ENCODE measurements around the gene CADM1.
A peak's percentile ranks its signal among the peaks of the same experiment; 100 is the strongest.

CADM1 gene

DNA sequence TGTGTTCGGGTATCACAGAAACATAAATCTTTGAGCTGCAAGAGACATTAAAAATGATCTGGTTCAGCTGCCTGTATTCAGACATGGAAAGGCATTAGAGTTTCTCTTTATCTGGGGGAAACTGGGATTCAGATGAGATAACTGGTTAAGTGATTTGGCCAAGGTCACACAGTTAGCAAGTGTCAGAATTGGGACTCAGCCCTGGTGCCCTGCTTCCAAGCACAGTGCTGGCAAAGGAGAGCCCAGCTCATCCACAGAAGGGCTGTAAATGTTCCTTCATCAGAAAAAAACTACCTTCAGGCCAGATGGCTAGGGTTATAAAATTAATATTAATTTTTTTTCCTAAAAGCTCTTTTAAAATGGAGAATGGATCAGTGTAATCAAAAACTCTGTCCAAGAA is 20.4 kb upstream of the CADM1 start:
- Mint-ChIP-seq H3K9me3 (peaks cover 6% of the 10 kb centered on the region in 2 donors), H3K4me1 (no peaks in the 10 kb centered on the region), H3K27me3 (peaks cover 31% of the 10 kb centered on the region), H3K4me3 (no peak overlapping the region), H3K27ac (no peak overlapping the region)
- ATAC-seq: no peak
- no peak for DNase-seq

DNA sequence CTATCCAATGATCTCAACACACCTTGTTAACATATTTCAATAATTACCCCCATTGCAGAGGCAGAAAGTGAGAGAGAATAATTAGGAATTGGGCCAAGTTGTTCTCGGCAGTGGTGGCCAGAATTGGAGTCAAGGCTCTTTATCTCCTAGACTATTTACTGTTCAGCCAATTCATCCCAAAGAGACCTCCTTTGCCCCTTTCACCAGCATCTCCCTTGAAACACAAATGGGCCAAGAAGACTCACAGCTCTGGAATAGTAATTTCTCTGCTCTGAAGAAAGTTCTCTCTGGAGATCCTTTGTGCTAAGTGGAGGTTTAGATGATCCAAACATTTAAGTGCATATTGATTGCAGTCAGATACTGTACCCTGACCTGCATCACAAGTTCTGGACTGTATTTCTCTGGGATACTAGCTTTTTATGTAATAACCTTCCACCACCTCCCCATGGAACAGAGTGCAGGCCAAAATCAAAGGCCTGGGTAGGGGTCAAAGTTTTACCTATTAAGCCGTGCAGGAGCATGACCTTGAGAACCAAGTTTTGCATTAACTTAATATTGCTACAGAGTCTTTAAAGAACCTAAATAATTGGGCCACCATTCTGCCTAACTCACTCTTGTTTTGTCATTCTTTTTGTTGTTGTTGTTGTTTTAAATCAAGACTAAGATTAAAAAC is 19.6 kb upstream of the CADM1 start:
- no peak for ATAC-seq
- Mint-ChIP-seq H3K4me3 (no peak overlapping the region), H3K9me3 (peaks cover 6% of the 10 kb centered on the region in 2 donors), H3K27ac (no peak overlapping the region), H3K4me1 (no peaks in the 10 kb centered on the region), H3K27me3 (peaks cover 24% of the 10 kb centered on the region)
- no peak for DNase-seq

DNA sequence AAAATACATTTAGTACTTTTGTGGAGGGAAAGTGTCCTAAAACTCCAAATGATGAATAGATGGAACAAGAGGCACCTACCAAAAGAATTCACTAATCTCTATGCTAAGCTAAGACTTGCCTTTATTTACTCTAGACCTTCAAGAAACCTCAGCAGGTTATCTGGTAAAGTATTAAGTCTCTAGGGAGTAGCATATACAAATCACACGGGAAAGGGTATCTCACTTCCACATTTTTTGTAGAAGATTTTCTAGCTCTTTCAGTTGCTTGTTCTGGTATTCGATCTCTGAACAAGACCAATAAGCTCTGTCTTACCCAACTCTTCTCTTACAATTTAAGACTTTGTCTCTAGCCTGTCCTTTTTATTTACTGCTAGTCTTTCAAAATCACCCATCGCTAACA is 18.1 kb upstream of the CADM1 start:
- no peak for ATAC-seq
- DNase-seq: no peak
- H3K4me1 Mint-ChIP-seq: no peaks in the 10 kb centered on the region

DNA sequence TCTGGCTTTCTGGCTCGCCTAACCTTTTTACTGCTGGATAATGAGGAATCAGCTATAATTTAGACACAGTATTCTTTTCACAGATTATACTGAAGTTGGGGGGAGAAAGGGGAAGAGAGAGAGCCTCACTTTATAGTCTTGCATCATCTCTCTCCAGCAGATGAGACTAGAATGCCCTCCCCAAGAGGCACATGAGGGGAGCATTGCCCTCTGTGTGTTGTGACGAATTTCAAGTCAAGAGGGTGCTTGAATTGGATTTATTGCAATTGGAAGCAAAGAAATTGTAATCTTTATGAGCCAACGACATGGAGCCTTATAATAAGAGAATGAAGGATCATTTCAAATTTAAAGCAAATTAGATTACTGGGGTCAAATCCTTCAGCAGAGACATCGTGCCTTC is 17.6 kb upstream of the CADM1 start:
- Mint-ChIP-seq H3K9me3 (peaks cover 6 to 8% of the 10 kb centered on the region in 2 donors), H3K4me3 (no peak overlapping the region), H3K27me3 (peaks cover 25% of the 10 kb centered on the region), H3K27ac (no peak overlapping the region), H3K4me1 (no peaks in the 10 kb centered on the region)
- ATAC-seq (no peak), DNase-seq (no peak)

More for the DNA sequence above, 18.1 kb upstream of the CADM1 start:
- Mint-ChIP-seq H3K27me3 (peaks cover 24% of the 10 kb centered on the region), H3K4me3 (no peak overlapping the region), H3K27ac (no peak overlapping the region), H3K9me3 (peaks cover 6% of the 10 kb centered on the region in 2 donors)

DNA sequence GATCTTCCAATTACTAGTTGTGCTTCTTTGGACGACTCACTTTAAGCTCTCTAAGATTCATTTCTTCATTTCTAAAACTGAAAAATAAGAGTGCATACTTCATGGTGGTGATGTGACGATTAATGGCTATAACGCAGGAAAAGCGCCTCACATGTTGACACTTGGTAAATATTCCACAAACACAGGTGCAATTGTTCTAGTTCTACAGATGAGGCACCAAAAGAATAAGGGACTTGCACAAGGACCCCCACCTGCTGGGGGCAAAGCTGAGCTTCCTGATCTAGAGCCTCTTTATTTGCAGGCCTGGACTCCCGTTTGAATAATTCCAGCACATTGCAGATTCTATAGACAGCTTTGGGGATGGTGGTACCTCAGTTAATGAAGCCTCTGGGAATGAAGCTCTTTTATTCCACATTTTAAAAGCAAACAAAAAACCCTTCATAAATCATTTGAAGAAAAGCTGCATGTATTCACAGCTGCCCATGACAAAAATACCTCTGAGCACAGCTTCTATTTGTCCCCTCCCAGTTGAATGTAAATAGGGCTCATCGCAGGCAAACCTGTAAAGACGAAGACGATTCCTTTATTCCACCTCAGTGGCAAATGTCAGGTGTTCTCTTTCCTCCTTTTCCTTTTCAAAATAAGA is 14.9 kb upstream of the CADM1 start:
- peaks cover 6 to 12% of the 10 kb centered on the region in 2 donors for H3K9me3 Mint-ChIP-seq
- no peaks in the 10 kb centered on the region for H3K4me1 Mint-ChIP-seq
- ATAC-seq (no peak), DNase-seq (no peak)
- H3K27ac Mint-ChIP-seq: no peak overlapping the region
- H3K27me3 Mint-ChIP-seq: peaks cover 30% of the 10 kb centered on the region
- H3K4me3 Mint-ChIP-seq: no peak overlapping the region

DNA sequence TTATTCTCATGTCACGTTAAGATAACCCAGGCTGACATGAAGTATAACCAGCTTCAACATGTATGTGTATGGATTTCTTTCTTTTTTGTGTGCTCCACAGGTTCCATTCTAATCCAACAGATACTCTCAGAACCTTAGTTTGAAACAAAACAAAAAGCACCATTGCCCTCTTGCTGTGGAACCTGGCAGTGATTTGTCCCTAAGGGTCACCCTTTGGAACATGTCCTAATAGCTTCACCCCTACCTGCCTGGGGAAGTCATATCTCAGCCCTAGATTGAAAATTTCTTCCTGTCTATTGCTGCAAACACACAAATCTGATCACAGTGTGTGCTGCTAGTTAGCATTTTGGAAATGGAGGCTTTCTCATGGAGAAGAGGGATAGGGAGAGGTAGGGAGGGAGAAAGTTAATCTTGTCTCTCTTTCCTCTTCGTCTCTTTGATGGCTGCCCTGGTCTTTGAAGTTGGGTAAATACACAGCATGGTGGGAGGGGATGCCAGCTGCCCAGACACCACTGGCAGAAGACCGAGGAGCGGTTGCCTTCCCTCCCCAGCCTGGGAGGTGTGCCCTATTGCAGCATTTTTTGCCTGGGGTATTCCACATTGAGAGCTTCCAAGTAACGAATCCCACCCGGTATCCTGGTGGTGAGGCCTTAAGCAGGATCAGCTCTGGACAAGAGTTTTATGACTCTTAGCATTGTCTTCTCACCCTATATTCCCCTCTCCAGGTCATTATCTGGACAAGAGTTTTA is 11.6 kb upstream of the CADM1 start:
- no peak overlapping the region for H3K4me3 Mint-ChIP-seq
- H3K27ac Mint-ChIP-seq: no peak overlapping the region
- H3K27me3 Mint-ChIP-seq: peaks cover 13% of the 10 kb centered on the region
- H3K4me1 Mint-ChIP-seq: no peaks in the 10 kb centered on the region
- H3K9me3 Mint-ChIP-seq: peaks cover 0 to 6% of the 10 kb centered on the region in 2 donors
- ATAC-seq: no peak
- DNase-seq: no peak

DNA sequence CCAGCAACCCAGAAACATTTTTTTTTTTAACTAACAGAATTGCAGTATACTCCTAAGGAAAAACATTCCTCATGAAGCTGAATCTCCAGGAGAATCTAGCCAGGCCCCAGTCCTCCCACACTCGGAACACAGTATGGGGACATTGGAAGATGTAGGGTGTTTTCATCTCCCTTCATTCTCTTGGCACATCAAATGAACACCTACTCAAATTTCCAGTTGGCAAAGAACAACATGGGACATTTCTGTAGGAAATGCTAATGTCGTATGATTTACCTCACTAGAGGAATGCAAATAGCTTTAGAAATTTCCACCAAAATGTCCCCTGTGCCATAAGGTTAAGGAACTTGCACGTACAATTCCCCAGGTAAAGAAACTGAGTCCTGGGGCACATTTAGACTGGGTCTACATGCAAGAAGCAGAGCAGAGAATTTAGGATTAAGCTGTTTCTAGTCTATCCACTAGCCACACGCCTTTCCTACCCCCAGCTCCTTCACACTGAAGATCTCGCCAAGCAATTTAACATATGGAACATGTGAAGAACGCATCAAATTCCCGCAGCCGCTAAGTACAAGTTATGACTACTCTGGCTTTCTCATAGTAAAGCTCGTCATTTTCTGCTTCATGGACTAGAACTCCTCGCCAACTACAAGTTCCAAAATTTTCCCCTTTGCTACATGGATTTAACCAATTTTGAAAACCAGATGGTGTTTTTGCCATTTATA is 2.9 kb upstream of the CADM1 start:
- no peaks in the 10 kb centered on the region for H3K9me3 Mint-ChIP-seq
- H3K27me3 Mint-ChIP-seq: peaks cover 57% of the 10 kb centered on the region
- H3K4me1 Mint-ChIP-seq: peaks cover 20% of the 10 kb centered on the region
- ATAC-seq: no peak
- H3K27ac Mint-ChIP-seq: no peak overlapping the region
- DNase-seq: no peak
- H3K4me3 Mint-ChIP-seq: no peak overlapping the region

DNA sequence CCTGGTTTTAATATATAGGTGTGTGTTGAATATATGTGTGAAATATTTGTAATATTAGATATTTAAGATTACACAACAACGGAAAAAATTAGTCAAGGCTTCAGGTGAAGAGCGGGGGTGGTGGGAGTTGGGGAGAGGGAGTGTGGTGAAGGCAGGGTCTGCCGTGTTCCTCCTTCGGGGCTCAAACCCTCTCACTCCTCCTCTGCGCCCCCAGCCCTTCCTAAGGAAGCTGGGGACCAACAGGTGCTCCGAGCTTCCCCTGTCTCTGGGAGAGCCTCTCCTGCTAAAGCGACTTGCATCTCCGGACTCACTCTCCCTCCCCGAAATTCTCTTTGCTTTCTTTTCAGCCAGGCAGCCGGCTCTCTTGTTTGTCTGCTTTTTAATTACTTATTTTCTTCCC is 960 bp upstream of the CADM1 start:
- H3K4me3 Mint-ChIP-seq: peak overlapping the region in 1 of 2 donors; percentile 21
- ATAC-seq (no peak), DNase-seq (no peak)
- H3K27ac Mint-ChIP-seq: no peak overlapping the region
- peaks cover 20% of the 10 kb centered on the region for H3K4me1 Mint-ChIP-seq
- peaks cover 57% of the 10 kb centered on the region for H3K27me3 Mint-ChIP-seq
- no peaks in the 10 kb centered on the region for H3K9me3 Mint-ChIP-seq

DNA sequence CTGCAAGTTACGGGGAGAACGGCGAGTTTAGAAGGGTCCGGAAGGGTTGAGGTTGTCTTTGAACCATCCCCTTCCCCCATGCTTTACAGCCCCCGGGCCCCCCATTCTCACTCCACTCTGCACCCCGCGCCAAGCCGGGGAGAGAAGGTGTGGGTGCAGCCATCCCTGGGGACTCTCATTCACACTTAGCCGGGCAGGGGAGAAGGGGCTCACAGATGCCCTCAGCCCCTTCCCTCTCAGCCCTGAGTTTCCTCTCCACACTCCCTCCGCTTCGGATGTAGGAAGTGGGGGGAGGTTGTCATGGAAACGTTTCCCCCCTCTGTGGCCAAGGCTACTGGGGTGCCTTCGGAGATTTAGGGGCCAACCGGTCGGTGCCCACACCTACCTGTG is 334 bp downstream of the CADM1 start:
- ATAC-seq: peak; percentile 36
- DNase-seq: no peak
- H3K27ac Mint-ChIP-seq: peak overlapping the region in 1 of 2 donors; percentile 27
- peak overlapping the region; percentile 44 to 70 for H3K4me3 Mint-ChIP-seq
- peaks cover 45% of the 10 kb centered on the region for H3K27me3 Mint-ChIP-seq
- peaks cover 20% of the 10 kb centered on the region for H3K4me1 Mint-ChIP-seq
- no peaks in the 10 kb centered on the region for H3K9me3 Mint-ChIP-seq

DNA sequence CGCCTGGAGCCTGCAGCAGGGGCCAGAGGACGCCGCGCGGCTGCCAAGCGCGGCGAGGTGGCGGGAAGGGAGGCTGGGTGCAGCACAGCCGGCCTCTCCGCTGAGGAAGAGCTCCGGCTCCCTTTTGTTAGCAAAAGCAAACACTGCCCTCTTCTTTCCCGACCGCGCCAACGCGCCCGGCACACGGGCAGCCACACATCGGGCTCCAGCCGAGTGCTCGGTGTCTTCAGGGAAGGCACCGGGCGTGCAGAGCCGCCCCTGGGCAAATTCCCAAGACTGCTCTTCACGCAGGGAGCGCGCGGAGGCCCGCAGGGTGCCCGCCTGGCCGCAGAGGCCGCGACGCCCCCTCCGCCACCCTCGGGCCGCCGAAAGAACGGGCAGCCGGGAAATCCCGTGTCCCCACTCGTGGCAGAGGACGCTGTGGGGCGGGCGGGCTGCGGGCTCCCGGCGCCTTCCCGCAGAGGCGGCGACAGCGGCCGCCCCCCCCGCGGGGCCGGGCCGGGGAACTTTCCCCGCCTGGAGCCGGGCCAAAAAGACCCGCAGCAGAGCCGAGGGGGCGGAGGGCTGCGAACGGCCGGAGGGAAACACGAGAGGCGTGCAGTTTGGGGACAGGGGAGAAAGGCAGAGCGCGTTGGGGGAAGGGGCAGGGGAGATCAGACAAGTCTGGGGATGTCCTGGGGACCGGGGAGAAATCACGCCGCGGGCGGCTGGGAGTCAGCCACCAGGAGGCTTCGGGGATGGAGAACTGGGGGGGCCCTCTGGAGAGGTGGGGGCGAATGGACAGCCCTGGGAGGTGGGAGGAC is 931 bp downstream of the CADM1 start:
- ATAC-seq (peak; percentile 51), DNase-seq (peak in 1 of 2 donors; percentile 24)
- Mint-ChIP-seq H3K27ac (no peak overlapping the region), H3K4me1 (peaks cover 20% of the 10 kb centered on the region), H3K27me3 (peaks cover 47% of the 10 kb centered on the region), H3K4me3 (peak overlapping the region; percentile 44 to 70), H3K9me3 (no peaks in the 10 kb centered on the region)

DNA sequence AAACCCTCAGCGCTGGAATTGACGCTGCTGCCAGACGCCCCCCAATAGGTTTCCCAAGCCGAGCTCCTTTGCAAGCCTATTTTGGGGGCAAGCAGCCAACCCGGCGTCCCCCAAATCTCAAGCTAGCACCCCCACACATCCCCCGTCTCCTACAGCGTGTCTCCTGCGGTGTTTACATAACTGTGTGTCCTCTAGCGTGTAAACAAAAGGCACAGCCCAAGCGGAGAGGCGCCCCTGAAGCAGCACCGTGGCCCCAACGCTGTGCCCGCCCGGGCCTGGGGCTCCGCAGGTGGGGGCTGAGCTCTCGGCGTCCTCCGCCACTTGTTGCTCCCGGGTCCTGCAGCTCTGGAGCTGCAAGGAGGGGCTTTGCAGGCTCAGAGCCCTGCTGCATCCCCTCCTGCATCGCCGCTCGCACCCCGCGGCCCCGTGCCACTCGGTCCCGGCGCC is 1.6 kb downstream of the CADM1 start:
- peaks cover 51% of the 10 kb centered on the region for H3K27me3 Mint-ChIP-seq

DNA sequence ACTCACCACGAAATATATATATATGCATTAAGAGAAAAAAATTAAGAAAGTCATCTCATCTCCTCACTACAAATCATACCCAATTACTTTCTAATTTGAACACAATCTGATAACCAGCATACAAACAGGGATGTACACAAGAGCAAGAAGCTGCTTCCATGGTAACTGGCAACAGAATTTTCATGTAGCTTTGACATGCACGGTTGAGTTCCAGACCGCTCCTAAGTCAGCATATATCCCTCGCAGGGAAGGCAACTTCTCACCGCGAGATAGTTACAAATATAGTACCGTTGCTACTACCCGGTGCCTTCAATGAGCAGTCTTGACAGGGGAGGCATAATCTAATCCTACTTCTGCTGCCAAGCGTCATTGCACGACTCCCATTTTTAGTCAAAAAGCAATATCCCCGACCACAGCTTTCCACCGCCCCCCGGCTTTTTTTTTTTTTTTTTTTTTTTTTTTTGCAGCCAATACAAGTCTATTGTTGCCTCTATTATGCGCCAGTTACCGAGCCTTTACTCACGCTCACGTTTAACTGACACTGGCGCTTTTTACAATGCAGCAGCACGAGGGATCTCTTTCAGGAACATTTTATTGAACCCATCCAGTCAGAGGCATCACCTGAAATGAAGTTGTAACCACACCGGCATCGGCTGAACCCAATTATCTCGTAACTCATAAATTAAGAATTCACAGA is 2.2 kb downstream of the CADM1 start:
- Mint-ChIP-seq H3K27ac (no peak overlapping the region), H3K4me1 (peaks cover 20% of the 10 kb centered on the region), H3K9me3 (no peaks in the 10 kb centered on the region), H3K4me3 (no peak overlapping the region), H3K27me3 (peaks cover 50% of the 10 kb centered on the region)
- no peak for ATAC-seq
- no peak for DNase-seq

More for the DNA sequence above, 1.6 kb downstream of the CADM1 start:
- Mint-ChIP-seq H3K4me3 (no peak overlapping the region), H3K4me1 (peaks cover 20% of the 10 kb centered on the region), H3K27ac (no peak overlapping the region), H3K9me3 (no peaks in the 10 kb centered on the region)
- DNase-seq (peak in 1 of 2 donors; percentile 9), ATAC-seq (peak; percentile 22)

DNA sequence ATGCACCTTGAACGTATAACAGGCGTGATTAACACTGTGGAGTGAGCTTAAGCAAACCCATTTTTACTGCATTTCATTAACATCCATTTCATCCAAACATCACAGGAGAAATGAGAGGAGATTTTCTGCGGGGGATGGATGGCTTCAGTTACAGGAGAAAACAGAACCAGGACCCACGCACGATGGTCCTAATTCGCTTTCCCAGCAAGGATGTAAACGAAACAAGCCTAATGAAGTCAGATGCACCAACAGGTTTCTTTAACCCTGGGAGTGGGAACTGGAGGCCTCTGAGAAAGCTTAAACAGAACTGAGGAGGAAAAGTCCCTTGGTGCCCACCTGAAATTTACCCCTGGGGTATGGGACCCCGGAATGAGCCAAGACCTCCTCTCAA is 2.7 kb downstream of the CADM1 start:
- Mint-ChIP-seq H3K4me1 (peaks cover 20% of the 10 kb centered on the region), H3K27me3 (peaks cover 54% of the 10 kb centered on the region), H3K4me3 (no peak overlapping the region), H3K9me3 (no peaks in the 10 kb centered on the region), H3K27ac (no peak overlapping the region)
- DNase-seq: no peak
- no peak for ATAC-seq

Measured in stimulated activated naive CD8-positive, alpha-beta T cell treated with anti-CD3 and anti-CD28 coated beads, Interleukin-15, amount 100 ng/mL, for 72 hours (primary cell).